Spleen (tissue), 11 donors: ENCODE results near the gene DNAJC18. TPM values are rescaled to one million over a fixed set of nuclear protein-coding genes. Genes with fewer than 3 reads are reported as not detected.

Experiments
- DNase-seq: peaks from one replicate; pipeline ENCODE4 v3.0.0-alpha.2; 2020
- H3K27ac ChIP-seq, 8 donors: fragments of 200-600 bp; sonication (generic) in 7 of 8; 1 replicate in 4 of 8; 2 replicates in 4 of 8; pipeline versions ENCODE4 v1.5.0 to v1.8.0; 2016 to 2021; ENCODE audit warnings: inconsistent platforms in 4 of 8, mild to moderate bottlenecking in 4 of 8, moderate library complexity in 1 of 8
- H3K27me3 ChIP-seq, 7 donors: fragments of 200-600 bp; sonication (generic) in 6 of 7; replicated peaks in 1 of 7; 1 replicate in 4 of 7; 2 replicates in 3 of 7; pipeline versions ENCODE4 v1.5.0 to v1.8.0; 2016 to 2021; ENCODE audit warnings: inconsistent platforms in 3 of 7, mild to moderate bottlenecking in 1 of 7
- H3K36me3 ChIP-seq, 6 donors: fragments of 200-600 bp; sonication (generic) in 5 of 6; 1 replicate in 4 of 6; 2 replicates in 2 of 6; pipeline versions ENCODE4 v1.5.0 to v1.8.0; 2016 to 2021; ENCODE audit warnings: inconsistent platforms in 2 of 6
- H3K4me1 ChIP-seq, 6 donors: fragments of 200-600 bp; sonication (generic) in 5 of 6; 1 replicate in 3 of 6; 2 replicates in 3 of 6; pipeline versions ENCODE4 v1.5.0 to v1.8.0; 2016 to 2021; ENCODE audit warnings: inconsistent platforms in 3 of 6
- H3K4me3 ChIP-seq, 8 donors: fragments of 200-600 bp; sonication (generic) in 7 of 8; 1 replicate in 4 of 8; 2 replicates in 4 of 8; pipeline versions ENCODE4 v1.5.0 to v1.8.0; 2016 to 2021; ENCODE audit warnings: inconsistent platforms in 4 of 8, mild to moderate bottlenecking in 4 of 8, moderate library complexity in 2 of 8
- H3K9me3 ChIP-seq, 8 donors: fragments of 200-600 bp; sonication (generic) in 7 of 8; 1 replicate in 4 of 8; 2 replicates in 4 of 8; pipeline versions ENCODE4 v1.5.0 to v1.8.0; 2016 to 2021; ENCODE audit warnings: inconsistent platforms in 4 of 8
- POLR2A ChIP-seq, 3 donors: fragments of 450-650 bp; IDR thresholded peaks; one replicate each; pipeline ENCODE4 v1.5.1; 2017; ENCODE audit warnings: antibody characterized with exemption in 3 of 3, mild to moderate bottlenecking in 1 of 3
- POLR2AphosphoS5 ChIP-seq, 3 donors: sonication (generic); formaldehyde crosslinking; IDR thresholded peaks; one replicate each; pipeline ENCODE4 v1.5.1; 2017; ENCODE audit warnings: antibody characterized with exemption in 3 of 3
- WGBS, 5 donors: extraction: QIAGEN DNeasy Blood & Tissue Kit in 3 of 5; methylation state at CpG; one replicate each; pipeline versions ENCODE4 v1.1.5 to v1.1.7; 2013 to 2018; 5-methylcytosine and 5-hydroxymethylcytosine counted together
- intact Hi-C: fragments of 100-400 bp; cut with DNase I; formaldehyde crosslinking; loops from one replicate; pipeline ENCODE4 v1.15.0; 2023; ENCODE audit warnings: low total_unique reads
- polyA plus RNA-seq, 3 donors: library from polyadenylated mRNA; stranded (reverse); fragments of 200-250 nt; gene quantifications; one replicate each; pipeline ENCODE4 v1.2.1, GENCODE V29; 2013
- total RNA-seq, 7 donors: library from RNA; depleted of rRNA in 3 of 7; stranded (reverse); fragments of >200 nt in 3 of 7; fragmentation: NEBNext Ultra II Directional in 4 of 7; extraction: Animal tissue kit (Norgen Biotek cat#: 25700) in 4 of 7; gene quantifications; one replicate each; pipeline versions ENCODE4 v1.1.0 to v1.2.1, GENCODE V29; 2016 to 2021
- TF ChIP-seq, protein P1 (sequence below), 11 experiments: fragments of 200-600 bp in 7 of 11; fragments of 450-650 bp in 4 of 11; sonication (generic) in 4 of 11; IDR thresholded peaks in 8 of 11; conservative IDR thresholded peaks in 3 of 11; 1 replicate in 7 of 11; 2 replicates in 4 of 11; pipeline versions ENCODE4 v1.4.0 to v1.8.0; 2016 to 2021; ENCODE audit warnings: antibody characterized with exemption in 11 of 11, inconsistent platforms in 4 of 11, mild to moderate bottlenecking in 1 of 11
- donor health status: healthy with polysubstance abuse.
- donor health status: DM: no; HTN: no; CAD: no; lungs with moderate emphysema.
- donor health status: DM: no; HTN: no; CAD: no.
- donor health status: Bipolar disorder and iron deficiency.
- donor health status: healthy.
- donor health status: DM: no; HTN: no; CAD: no.
- donor health status: DM: yes; HTN: yes; CAD: no.

DNAJC18 gene
- total and polyA plus RNA-seq, 10 donors, result 1.3 to 10.8 (median 7.1) TPM

DNA sequence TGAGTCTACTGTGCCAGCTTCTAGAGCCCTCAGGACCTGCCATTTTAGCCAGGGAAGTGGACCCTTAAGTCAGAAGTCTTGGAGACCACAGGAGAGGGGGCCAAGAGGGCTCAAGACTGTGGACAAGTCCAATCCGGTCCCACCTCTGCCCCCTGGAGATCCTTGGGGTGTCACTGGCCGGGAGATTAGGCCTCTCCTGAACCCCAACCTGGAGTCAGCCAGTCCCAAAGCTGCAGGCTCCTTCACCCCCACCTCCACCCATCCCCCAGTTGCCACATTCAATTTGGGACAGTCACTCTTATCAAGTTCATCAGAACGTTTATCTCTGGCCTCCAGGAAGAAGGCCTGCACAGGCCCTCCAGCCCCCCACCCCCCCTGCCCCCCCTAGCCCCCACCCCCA is 56.5 kb downstream of the DNAJC18 start:
- no peak overlapping the region for H3K4me3 ChIP-seq
- TF ChIP-seq POLR2A (IDR thresholded peaks at IDR 0.05), result no peak
- TF ChIP-seq POLR2AphosphoS5 (IDR thresholded peaks at IDR 0.05), result no peak
- TF ChIP-seq, protein P1, sequence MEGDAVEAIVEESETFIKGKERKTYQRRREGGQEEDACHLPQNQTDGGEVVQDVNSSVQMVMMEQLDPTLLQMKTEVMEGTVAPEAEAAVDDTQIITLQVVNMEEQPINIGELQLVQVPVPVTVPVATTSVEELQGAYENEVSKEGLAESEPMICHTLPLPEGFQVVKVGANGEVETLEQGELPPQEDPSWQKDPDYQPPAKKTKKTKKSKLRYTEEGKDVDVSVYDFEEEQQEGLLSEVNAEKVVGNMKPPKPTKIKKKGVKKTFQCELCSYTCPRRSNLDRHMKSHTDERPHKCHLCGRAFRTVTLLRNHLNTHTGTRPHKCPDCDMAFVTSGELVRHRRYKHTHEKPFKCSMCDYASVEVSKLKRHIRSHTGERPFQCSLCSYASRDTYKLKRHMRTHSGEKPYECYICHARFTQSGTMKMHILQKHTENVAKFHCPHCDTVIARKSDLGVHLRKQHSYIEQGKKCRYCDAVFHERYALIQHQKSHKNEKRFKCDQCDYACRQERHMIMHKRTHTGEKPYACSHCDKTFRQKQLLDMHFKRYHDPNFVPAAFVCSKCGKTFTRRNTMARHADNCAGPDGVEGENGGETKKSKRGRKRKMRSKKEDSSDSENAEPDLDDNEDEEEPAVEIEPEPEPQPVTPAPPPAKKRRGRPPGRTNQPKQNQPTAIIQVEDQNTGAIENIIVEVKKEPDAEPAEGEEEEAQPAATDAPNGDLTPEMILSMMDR (IDR thresholded peaks at IDR 0.05 in 8 of 11, conservative IDR thresholded peaks at IDR 0.05 in 3 of 11), result no peak
- DNase-seq, result no peak
- intact Hi-C loops, result loop anchor here (10.0 kb wide), 1 partner anchor 88 kb away; the partner anchor contains the start of gene MATR3
- H3K36me3 ChIP-seq, result peaks cover 0 to 9% (median 0%) of the 10 kb centered on the region in 6 donors
- H3K9me3 ChIP-seq, result no peaks in the 10 kb centered on the region
- no peak overlapping the region for H3K27ac ChIP-seq
- H3K27me3 ChIP-seq, result no peaks in the 10 kb centered on the region
- H3K4me1 ChIP-seq, result peaks cover 17 to 61% (median 39%) of the 10 kb centered on the region in 6 donors
- 52 to 62% (median 56%) methylated on average over 3 of the region's 3 CpGs for WGBS, 5 donors

DNA sequence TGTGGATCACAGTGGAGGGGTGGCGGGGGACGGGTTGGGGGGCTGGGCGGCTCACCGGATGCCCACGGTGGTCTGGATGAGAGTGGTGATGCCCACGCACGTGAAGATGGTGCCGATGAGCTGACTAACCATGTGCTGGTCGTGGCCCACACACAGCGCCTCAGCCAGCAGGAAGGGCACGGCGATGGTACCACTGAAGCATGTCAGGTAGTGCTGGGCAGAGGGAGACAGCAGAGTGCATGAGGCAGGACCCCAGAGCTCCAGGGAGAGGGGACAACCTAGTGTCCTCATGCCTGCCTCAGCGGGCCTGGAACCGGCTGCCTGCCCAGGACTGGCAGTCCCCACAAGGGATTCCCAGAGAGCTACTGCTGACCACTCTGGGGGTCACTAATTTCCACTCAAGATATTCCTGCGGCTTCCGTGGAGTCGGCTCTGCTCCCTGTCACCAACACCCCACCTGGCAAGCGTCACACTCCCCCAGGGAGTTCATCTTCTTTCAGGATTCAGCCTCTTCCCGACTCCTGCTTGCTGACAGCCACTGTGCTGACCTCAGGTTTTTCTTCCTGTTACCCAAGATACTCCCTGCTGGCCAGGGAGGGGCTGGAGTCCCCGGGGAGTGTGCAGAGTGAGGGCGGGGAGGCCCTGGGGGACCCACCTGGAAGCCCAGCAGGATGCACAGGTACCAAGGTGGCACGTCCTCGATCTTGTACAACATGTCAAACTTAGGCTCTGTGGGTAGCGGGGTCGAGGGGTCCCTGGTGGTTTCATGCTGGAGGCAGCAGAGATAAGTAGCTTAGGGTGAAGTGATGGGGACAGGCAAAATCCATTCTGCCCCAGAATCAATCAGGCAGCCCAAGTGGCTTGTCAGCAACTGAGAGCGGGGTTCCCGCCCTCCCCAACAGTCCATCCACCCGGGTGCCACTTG is 57.2 kb downstream of the DNAJC18 start:
- Histone ChIP-seq H3K4me1 (peaks cover 11 to 54% (median 32%) of the 10 kb centered on the region in 6 donors), H3K9me3 (no peaks in the 10 kb centered on the region), H3K4me3 (no peak overlapping the region), H3K36me3 (peaks cover 0 to 16% (median 0%) of the 10 kb centered on the region in 6 donors), H3K27ac (no peak overlapping the region), H3K27me3 (no peaks in the 10 kb centered on the region)
- WGBS, 5 donors, result 75 to 86% (median 85%) methylated on average over 25 to 28 of the region's 28 CpGs
- peak; percentile 69 for DNase-seq
- intact Hi-C loops, result loop anchor here (10.0 kb wide), 1 partner anchor 87 kb away; the partner anchor contains the start of gene MATR3
- TF ChIP-seq POLR2AphosphoS5 (IDR thresholded peaks at IDR 0.05), result peak in 2 of 3 donors; percentile 27 to 47
- TF ChIP-seq POLR2A (IDR thresholded peaks at IDR 0.05), result no peak

DNA sequence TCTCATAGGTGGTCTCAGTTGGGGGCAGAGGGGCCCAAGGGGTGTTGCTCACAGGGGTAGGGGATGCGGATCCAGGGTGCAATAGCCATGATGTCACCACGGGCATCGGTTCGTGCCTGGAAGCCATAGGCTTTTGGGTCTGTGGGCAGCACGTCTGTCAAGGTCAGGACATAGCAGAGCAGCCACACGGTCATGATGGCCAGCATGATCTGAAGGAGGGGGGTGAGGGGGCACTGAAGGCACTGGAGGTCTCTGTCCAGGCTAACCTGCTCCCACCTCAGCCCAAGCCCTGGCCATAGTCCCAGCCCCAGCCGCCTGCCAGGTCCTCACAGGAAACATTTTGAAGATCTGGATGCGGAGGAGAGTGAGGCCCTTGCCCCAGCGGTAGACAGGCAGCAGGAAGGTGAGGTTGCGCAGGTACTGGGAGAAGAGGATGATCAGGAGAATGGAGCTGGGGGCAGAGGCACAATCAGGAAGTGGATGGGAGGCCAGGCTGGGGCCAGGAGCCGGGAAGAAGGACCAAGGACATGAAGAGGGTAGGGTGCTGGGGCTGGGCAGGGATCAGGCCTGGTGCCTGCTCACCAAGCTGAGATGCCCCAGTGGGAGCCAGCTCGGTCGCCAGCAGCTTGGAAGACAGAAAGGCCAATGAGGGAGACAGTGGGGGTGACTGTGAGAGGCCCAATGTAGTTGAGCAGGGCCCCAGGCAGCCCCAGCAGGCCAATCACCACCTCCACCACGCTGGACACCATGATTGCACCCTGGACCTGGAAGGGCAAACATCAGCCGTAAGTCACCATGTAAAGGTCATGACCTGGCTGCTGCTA is 59.5 kb downstream of the DNAJC18 start:
- Histone ChIP-seq H3K27me3 (no peaks in the 10 kb centered on the region), H3K36me3 (peaks cover 0 to 26% (median 0%) of the 10 kb centered on the region in 6 donors), H3K4me1 (peaks cover 2 to 31% (median 15%) of the 10 kb centered on the region in 6 donors), H3K27ac (no peak overlapping the region), H3K9me3 (no peaks in the 10 kb centered on the region), H3K4me3 (no peak overlapping the region)
- peak; percentile 63 for DNase-seq
- intact Hi-C loops, result loop anchor here (10.0 kb wide), 1 partner anchor 85 kb away; the partner anchor contains the start of gene MATR3
- 70 to 91% (median 83%) methylated on average over 13 to 15 of the region's 15 CpGs for WGBS, 5 donors
- TF ChIP-seq, protein P1 (IDR thresholded peaks at IDR 0.05 in 8 of 11, conservative IDR thresholded peaks at IDR 0.05 in 3 of 11), result no peak
- no peak for TF ChIP-seq POLR2A (IDR thresholded peaks at IDR 0.05)
- TF ChIP-seq POLR2AphosphoS5 (IDR thresholded peaks at IDR 0.05), result no peak

DNA sequence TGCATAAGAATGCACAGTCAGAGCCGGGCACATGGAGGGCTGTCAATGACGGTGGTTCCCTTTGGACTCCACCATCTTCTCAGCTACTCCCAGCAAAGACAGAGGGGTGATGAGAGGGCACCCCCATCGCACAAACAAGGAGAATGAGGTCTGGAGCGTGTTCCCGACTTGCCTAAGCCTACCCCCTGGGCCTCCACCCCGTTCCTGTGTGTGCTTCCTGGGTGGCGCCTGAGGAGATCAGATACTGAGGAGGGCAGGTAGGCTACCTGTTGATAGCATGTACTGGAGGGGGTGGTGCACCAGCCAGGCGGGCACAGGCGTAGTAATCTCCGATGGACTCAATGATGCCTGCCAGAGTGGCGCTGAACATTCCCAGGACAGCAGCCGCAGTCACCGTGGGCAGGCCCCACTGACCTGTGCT is 60.4 kb downstream of the DNAJC18 start:
- Histone ChIP-seq H3K4me1 (peaks cover 0 to 22% (median 6%) of the 10 kb centered on the region in 6 donors), H3K9me3 (no peaks in the 10 kb centered on the region), H3K4me3 (no peak overlapping the region), H3K27me3 (no peaks in the 10 kb centered on the region), H3K36me3 (peaks cover 0 to 35% (median 0%) of the 10 kb centered on the region in 6 donors), H3K27ac (no peak overlapping the region)
- TF ChIP-seq, protein P1 (IDR thresholded peaks at IDR 0.05 in 8 of 11, conservative IDR thresholded peaks at IDR 0.05 in 3 of 11), result no peak
- peak in 1 of 3 donors; percentile 7 for TF ChIP-seq POLR2AphosphoS5 (IDR thresholded peaks at IDR 0.05)
- no peak for TF ChIP-seq POLR2A (IDR thresholded peaks at IDR 0.05)
- intact Hi-C loops, result no loop called here
- 79 to 90% (median 83%) methylated on average over 11 to 13 of the region's 13 CpGs for WGBS, 5 donors
- DNase-seq, result peak; percentile 62
